ENCODE data around the gene FKBP8.

Gene FKBP8

GRCh38 chr19:18503337-18503970, 39.9 kb downstream of the FKBP8 start:
- no peak for DNase-seq (ENCODE audit: low read depth, low spot score)

- DNase-seq (ENCODE audit: low read depth, low spot score): no peak
Measured at GRCh38 chr19:18502638-18503294, 40.6 kb downstream of the FKBP8 start.

- no peak for DNase-seq (ENCODE audit: low read depth, low spot score)
Measured at GRCh38 chr19:18502246-18502637, 41.1 kb downstream of the FKBP8 start.

- no peak for DNase-seq (ENCODE audit: low read depth, low spot score)
Measured at GRCh38 chr19:18501832-18502231, 41.5 kb downstream of the FKBP8 start.

- DNase-seq (ENCODE audit: low read depth, low spot score): no peak
Measured at GRCh38 chr19:18501351-18501750, 42.0 kb downstream of the FKBP8 start.

- no peak for DNase-seq (ENCODE audit: low read depth, low spot score)
Measured at GRCh38 chr19:18500799-18501198, 42.6 kb downstream of the FKBP8 start.

- DNase-seq (ENCODE audit: low read depth, low spot score): no peak
Measured at GRCh38 chr19:18500376-18500775, 43.0 kb downstream of the FKBP8 start.

- no peak for DNase-seq (ENCODE audit: low read depth, low spot score)
Measured at GRCh38 chr19:18499055-18499775, 44.2 kb downstream of the FKBP8 start.

GRCh38 chr19:18496980-18497256, 46.5 kb downstream of the FKBP8 start:
- DNase-seq (ENCODE audit: low read depth, low spot score): no peak

GRCh38 chr19:18496167-18496979, 47.0 kb downstream of the FKBP8 start:
- DNase-seq (ENCODE audit: low read depth, low spot score): no peak

GRCh38 chr19:18495204-18495911, 48.0 kb downstream of the FKBP8 start:
- DNase-seq (ENCODE audit: low read depth, low spot score): no peak

- DNase-seq (ENCODE audit: low read depth, low spot score): no peak
Measured at GRCh38 chr19:18494267-18494607, 49.1 kb downstream of the FKBP8 start.

GRCh38 chr19:18493440-18494266, 49.7 kb downstream of the FKBP8 start:
- no peak for DNase-seq (ENCODE audit: low read depth, low spot score)

- DNase-seq (ENCODE audit: low read depth, low spot score): no peak
Measured at GRCh38 chr19:18491995-18492953, 51.1 kb downstream of the FKBP8 start.

GRCh38 chr19:18490728-18491127, 52.6 kb downstream of the FKBP8 start:
- DNase-seq (ENCODE audit: low read depth, low spot score): no peak

- no peak for DNase-seq (ENCODE audit: low read depth, low spot score)
Measured at GRCh38 chr19:18489627-18490184, 53.7 kb downstream of the FKBP8 start.

GRCh38 chr19:18488838-18489626, 54.3 kb downstream of the FKBP8 start:
- no peak for DNase-seq (ENCODE audit: low read depth, low spot score)

GRCh38 chr19:18488403-18488723, 55.0 kb downstream of the FKBP8 start:
- DNase-seq (ENCODE audit: low read depth, low spot score): no peak
